ENCODE results near the gene SLC13A2.
"Not testable (repeated sequence)": the region's sequence is repeated elsewhere in the genome, so short reads cannot be mapped to it uniquely, and the experiment has no call there.

Gene SLC13A2

DNA sequence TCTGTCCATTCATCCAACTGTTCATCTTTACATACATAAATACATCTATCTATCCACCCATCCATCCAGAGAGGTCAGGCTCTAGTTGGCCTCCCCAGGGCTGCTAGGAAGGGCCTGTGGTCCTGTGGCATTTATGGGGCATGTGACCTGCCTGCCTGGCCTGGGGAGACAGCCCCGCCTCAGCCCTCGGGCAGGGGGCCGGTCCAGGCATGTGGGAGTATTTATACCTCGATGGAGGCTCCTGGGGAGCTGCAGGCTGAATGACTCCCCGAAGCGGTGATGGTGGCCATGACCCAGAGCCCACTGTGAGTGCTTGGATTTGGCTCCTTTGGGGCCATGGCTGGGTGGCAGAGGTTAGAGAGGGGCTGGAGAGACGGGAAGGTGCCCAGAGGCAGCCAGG lies 40.0 kb downstream of the SLC13A2 start:
- FAIRE-seq (no peak), DNase-seq (ENCODE audit: low spot score) (no peak)

DNA sequence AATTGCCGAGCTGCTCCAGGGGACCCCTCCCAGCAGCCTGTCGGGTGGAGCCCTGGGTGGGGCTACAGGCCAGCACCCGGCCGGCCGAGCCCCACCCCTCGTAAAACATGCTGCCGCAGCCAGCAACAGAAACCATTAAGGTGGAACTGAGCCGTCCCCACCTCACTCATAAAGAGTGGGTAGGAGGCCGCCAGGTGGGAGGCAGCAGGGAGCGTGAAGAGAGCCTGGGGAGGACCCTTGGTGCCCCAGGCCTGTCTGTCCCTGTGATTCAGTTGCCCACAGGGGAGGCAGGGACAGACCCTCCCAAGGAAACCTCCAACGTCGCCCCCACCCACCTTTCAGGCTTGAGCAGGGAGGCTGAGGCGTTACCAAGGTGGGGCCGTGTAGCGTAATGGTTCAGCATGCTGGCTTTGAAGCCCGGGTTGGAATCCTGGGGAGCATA lies 41.1 kb downstream of the SLC13A2 start:
- DNase-seq (ENCODE audit: low spot score) (no peak), FAIRE-seq (no peak)

- DNase-seq (ENCODE audit: low spot score): no peak
- no peak for FAIRE-seq
Observed at GRCh38 chr17:28515518-28515917, 42.1 kb downstream of the SLC13A2 start.

DNA sequence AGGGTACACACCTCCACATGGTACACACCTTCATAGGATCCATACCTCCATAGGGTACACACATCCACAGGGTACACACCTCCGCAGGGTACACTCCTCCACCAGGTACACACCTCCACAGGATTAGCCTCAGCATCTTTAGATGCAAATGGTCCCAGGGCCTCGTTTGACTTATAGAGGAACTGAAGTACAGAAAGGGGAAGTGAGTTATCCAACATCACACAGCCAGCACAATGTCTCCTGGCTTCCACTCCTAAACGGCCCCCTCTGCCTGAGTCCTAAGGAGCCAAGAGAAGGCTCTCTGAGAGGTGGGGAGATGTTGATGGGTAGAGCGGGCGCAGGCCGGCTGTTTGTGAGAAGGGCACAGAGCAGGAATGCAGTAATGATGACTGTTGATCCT lies 44.7 kb downstream of the SLC13A2 start:
- DNase-seq (ENCODE audit: low spot score) (no peak), FAIRE-seq (no peak)

DNA sequence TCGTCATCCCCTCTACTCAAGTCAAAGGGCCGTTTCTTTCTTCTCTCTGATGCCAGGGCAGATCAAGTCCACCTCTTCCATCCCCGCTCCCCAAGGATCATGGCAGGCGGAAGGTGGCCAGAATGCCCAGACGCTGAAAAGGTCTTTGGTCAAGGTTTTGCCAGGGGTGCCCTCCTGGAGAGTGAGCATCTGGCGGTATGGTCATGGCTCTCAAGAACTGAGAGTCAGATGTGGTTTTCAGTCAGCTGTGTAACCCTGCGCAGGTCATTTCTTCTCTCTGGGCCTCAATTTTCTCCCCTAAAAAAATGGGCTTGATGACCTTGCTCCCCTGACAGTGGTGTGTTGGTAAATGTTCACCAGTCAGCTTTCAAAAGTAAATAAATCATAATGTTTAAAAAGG lies 45.1 kb downstream of the SLC13A2 start:
- DNase-seq (ENCODE audit: low spot score) (no peak), FAIRE-seq (no peak)

GRCh38 chr17:28519236-28519635 lies 45.8 kb downstream of the SLC13A2 start:
- DNase-seq (ENCODE audit: low spot score) (no peak), FAIRE-seq (no peak)

DNA sequence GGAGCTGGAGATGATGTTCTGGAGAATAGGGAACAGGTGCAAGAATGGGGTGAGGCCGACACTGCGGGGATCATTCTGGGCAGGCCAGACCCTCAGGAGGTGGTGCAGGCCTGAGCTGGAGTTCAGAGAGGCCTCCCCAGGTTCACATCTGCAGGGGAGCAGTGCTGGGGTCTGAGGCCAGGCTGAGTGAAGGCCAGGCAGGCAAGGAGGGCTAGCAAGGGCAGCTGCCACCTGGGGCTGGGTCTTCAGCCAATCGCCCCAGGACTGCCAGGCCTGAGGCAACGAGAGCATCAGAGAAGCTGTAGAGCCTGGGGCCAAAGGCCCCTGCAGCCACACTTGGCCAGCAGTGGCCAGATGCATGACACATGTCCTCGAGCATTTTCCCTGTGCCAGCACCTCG lies 47.2 kb downstream of the SLC13A2 start:
- no peak for DNase-seq (ENCODE audit: low spot score)
- no peak for FAIRE-seq

DNA sequence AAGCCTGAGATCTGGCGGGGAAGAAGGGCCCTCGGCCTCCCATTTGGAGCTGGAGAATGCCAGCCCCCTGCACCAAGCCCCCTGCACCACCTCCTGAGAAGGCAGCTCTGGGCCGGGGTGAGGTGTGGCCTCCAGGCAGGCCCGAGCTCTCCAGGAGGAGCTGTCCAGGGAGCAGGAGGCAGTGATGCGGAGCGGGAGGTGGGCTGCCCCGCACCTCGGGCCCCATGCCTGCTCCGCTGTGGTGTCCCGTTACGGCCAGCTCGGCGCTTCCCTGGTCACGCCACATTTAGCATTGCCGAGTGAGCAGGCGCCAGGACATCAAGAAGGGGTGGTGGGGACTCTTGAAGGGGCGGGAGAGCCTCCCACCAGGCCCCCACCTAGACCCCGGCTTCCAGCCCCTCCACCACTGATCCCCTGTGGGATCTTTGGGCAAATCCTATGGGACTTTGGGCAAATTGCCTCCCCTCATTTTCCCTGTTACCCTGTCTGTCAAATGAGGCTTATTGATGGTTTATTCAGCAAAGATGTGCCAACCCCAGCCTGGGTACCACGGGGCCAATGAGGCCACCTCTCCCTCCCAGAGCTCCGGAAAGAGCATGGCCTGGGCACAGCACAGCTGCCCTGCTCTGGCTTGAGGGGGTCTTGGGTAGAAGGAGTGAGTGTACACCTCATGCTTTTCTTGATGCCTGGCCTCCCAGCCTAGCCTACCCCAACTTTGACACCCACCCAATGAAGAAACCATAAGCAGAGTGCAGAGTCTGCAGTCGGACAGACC lies 48.1 kb downstream of the SLC13A2 start:
- DNase-seq (ENCODE audit: low spot score): no peak
- FAIRE-seq: no peak

GRCh38 chr17:28522281-28522680 lies 48.8 kb downstream of the SLC13A2 start:
- FAIRE-seq; DNase-seq (ENCODE audit: low spot score): not testable (repeated sequence)

DNA sequence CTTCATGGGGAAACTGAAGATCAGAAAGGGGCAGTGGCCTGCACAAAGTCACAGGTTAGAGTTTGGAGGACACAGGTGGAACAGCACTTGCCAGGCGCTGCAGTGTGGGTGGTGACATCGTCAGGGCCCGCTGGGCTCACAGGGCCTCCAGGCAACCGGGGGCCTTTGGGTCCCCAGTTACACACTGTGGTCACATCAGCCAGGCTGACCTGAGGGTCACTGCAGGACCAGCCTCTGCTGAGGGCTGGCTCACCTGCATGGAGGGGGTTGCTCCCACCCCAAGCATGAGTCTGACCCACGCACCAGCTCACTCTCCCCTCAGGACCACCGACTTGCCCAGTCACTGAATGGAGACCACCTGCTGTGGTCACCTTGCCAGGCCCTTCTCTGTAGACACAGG lies 49.7 kb downstream of the SLC13A2 start:
- FAIRE-seq (no peak), DNase-seq (ENCODE audit: low spot score) (no peak)

GRCh38 chr17:28523876-28524275 lies 50.4 kb downstream of the SLC13A2 start:
- FAIRE-seq: no peak
- DNase-seq (ENCODE audit: low spot score): no peak

- FAIRE-seq: no peak
Observed at GRCh38 chr17:28524476-28525424, 51.3 kb downstream of the SLC13A2 start.

DNA sequence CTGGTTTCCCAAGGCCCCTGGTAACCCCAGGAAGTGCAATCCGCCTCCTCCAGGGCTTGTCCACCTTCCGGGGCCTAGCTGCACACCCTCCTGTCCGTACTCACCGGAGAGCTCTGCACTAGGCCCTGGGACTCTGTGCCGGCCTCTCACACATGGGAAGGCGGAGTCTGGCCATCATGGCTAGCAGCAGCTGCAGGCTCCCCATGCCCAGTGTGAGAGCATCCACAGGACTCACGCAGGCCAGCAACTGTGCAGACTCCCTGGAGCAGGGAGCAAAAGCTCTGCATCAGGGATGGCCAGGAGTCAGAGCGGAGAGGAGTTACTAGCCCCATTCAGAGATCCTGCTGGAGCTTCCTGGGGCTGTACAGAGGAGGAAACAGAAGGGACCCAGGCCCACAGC lies 52.9 kb downstream of the SLC13A2 start:
- DNase-seq (ENCODE audit: low spot score): no peak
- no peak for FAIRE-seq

More at GRCh38 chr17:28524476-28525424, 51.3 kb downstream of the SLC13A2 start:
- peak; percentile 26 for DNase-seq (ENCODE audit: low spot score)

DNA sequence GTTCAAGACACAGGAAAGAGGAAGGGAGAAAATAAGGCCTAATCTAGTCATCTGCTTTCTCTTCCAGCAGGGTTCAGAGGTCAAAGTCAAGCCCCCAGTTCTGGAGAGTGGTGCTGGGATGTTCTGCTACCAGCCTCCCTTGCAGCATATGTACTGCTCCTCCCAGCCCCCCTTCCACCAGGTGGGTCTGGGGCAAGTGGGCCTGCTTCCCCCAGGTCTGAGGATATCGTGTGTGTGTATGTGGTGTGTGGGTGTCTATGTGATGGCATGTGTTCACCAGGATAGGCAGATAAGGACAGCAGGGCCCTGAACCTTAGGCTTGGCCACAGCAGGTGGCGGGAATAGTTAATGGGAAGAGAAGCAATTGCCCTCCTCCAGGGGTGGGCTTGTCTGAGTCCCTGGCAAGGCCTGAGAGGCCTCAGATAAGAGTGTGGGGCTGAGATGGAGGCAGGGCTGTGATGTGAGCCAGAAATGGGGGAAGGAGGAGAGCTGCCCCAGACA lies 53.8 kb downstream of the SLC13A2 start:
- DNase-seq (ENCODE audit: low spot score) (no peak), FAIRE-seq (no peak)

GRCh38 chr17:28527859-28528258 lies 54.4 kb downstream of the SLC13A2 start:
- FAIRE-seq: no peak

DNA sequence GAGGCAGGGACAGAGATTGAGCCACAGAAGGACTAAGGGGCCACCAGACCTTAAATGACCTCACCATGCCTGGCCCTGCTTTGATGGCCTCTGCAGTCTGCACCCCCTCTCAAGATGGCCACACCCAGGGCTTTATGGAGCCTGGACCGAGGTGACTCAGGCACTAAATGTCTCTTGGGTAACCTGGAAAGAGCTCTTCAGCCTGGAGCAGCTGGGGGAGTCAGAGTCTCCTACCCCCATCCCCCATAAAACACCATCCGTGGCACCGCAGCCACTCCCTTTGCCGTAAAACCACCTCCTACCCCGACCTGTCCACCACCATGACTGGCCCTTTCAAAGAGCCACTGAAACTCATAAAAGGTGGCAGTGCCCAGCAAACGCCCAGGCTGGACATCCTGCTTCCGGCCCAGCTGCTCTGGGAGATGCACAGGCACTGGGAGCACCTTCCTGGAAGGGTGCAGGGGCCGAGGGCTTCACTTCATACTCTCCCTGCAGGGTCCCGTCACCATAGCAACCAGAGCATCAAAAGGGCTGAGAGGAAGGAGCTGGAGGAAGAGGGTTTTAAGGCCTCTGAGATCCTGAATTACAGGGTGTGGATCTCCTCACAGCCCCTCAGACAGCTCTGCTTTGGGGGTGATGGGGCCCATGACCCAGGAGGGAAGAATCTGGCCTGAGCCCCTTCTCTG lies 55.0 kb downstream of the SLC13A2 start:
- FAIRE-seq (no peak), DNase-seq (ENCODE audit: low spot score) (no peak)

More at GRCh38 chr17:28527859-28528258, 54.4 kb downstream of the SLC13A2 start:
- no peak for DNase-seq (ENCODE audit: low spot score)

- no peak for DNase-seq (ENCODE audit: low spot score)
- FAIRE-seq: no peak
Observed at GRCh38 chr17:28529013-28529400, 55.6 kb downstream of the SLC13A2 start.

DNA sequence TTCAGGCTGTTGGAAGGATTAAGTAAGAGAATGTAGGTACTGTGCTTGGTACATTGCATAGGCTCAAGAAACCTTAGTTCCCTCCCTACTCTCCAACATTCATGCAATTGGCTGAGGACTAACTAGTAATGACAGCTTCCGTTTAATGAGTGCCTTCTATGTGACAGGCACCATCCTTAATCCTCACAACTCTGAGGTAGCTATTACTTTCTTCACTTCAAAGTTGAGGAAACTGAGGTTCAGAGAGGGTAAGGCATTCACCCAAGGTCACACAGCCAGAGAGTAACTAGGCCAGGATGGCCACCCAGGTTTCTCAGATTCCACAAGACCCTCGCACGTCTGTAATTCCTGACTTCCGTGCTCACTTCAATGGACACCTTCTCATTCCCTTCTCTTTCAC lies 56.8 kb downstream of the SLC13A2 start:
- DNase-seq (ENCODE audit: low spot score) (no peak), FAIRE-seq (no peak)

GRCh38 chr17:28530926-28531325 lies 57.5 kb downstream of the SLC13A2 start:
- FAIRE-seq (no peak), DNase-seq (ENCODE audit: low spot score) (no peak)

DNA sequence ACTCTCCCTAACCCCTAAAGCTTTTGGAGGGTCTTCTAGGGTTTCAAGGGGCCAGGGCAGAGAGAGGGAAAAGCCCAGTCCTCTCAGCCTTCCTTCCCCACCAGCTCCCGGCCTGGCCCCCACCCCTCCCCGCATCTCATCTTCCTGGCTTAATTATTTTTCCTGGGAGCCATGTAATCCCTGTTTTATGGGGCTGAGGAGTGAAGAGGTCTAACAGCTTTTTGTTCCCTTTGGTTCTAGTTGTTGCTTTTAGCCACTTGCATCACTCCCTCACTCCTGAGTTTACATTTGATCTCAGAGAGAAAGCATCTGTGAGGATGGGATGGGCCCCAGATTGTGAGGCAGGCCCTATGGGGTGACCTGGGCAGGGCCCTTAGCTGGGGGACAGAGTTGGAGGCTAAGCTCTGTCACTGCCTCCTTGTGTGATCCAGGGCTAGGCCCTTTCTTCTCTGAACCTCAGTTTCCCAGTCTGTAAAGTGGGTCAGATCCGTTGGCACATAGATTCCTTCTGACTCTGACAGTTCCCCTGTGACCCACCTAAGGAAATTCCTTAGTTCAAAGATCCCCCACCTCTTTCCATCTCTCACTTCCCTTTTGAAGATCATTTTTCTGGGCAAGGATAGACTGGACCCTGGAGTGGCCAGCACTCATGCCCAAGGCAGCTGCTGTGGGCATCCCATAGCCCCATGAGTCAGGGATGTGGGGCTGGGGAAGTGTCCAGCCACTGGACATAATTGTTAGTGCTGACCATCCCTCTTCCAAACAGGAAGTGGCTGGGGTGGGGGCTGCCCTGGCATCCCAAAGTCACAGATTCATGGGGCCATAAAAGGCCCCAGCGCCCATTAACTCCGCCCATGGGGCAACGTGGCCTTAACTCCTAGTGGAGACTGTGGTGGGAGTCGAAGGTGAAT lies 58.9 kb downstream of the SLC13A2 start:
- DNase-seq (ENCODE audit: low spot score): no peak
- FAIRE-seq: no peak
